GM23248 (cell line): ENCODE measurements around the gene CA4.

ENCODE experiments used
- EZH2 ChIP-seq: fragments of 200-600 bp; sonication (generic); IDR thresholded peaks from 2 replicates; pipeline ENCODE4 v1.6.1; 2018; ENCODE audit warnings: antibody characterized with exemption, mild to moderate bottlenecking; ENCODE audit not compliant: insufficient read depth, poor library complexity, severe bottlenecking
- EZH2phosphoT487 ChIP-seq: fragments of 200-600 bp; sonication (generic); IDR thresholded peaks from 2 replicates; pipeline ENCODE4 v1.6.1; 2018; ENCODE audit warnings: antibody characterized with exemption, moderate library complexity, mild to moderate bottlenecking, low read depth; ENCODE audit not compliant: insufficient read depth

DNA sequence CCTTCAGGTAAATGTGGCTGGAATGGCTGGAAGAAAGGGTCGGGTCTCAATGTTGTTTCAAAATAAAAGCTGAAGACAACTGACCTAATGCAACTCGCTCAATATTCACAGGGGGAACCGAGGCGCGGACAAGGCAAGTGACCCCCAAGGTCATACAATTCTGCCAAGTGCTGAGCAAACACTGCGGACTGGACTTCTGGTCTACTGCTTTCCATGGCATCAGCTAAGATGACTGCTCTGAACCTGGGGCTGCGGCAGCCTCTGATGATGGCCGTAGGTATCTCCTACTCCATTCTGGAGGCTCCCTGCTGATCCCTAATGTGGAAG is 21.9 kb downstream of the CA4 start:
- TF ChIP-seq EZH2 (no peak), EZH2phosphoT487 (no peak)
